ENCODE measurements around the gene RALGAPA1. TPM values are rescaled to one million over a fixed set of nuclear protein-coding genes. Genes with fewer than 3 reads are reported as not detected.

The RALGAPA1 gene
- polyA plus RNA-seq, 1 donor from 2014 or later: 73.3 TPM

- TF ChIP-seq, protein P1, sequence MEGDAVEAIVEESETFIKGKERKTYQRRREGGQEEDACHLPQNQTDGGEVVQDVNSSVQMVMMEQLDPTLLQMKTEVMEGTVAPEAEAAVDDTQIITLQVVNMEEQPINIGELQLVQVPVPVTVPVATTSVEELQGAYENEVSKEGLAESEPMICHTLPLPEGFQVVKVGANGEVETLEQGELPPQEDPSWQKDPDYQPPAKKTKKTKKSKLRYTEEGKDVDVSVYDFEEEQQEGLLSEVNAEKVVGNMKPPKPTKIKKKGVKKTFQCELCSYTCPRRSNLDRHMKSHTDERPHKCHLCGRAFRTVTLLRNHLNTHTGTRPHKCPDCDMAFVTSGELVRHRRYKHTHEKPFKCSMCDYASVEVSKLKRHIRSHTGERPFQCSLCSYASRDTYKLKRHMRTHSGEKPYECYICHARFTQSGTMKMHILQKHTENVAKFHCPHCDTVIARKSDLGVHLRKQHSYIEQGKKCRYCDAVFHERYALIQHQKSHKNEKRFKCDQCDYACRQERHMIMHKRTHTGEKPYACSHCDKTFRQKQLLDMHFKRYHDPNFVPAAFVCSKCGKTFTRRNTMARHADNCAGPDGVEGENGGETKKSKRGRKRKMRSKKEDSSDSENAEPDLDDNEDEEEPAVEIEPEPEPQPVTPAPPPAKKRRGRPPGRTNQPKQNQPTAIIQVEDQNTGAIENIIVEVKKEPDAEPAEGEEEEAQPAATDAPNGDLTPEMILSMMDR (IDR thresholded peaks at IDR 0.05; ENCODE audit: poor library complexity, severe bottlenecking): no peak
Observed at GRCh38 chr14:35515916-35516315, 293.2 kb downstream of the RALGAPA1 start (continued).

GRCh38 chr14:35512765-35513164 lies 296.3 kb downstream of the RALGAPA1 start:
- H3K79me2 ChIP-seq (replicated peaks; ENCODE audit: insufficient read depth, low read length): no peaks in the 10 kb centered on the region
- H3K27ac ChIP-seq (ENCODE audit: low read length): no peak overlapping the region
- no peaks in the 10 kb centered on the region for H3K9me2 ChIP-seq (ENCODE audit: insufficient read depth, low read length)
- H4K20me1 ChIP-seq (ENCODE audit: insufficient read depth): no peaks in the 10 kb centered on the region
- H2AFZ ChIP-seq (ENCODE audit: low read depth, low read length): no peak overlapping the region
- no peak overlapping the region for H3K9ac ChIP-seq (ENCODE audit: low read length)
- H3K27me3 ChIP-seq (ENCODE audit: insufficient read depth, low read depth, low read length): no peaks in the 10 kb centered on the region
- H3K9me3 ChIP-seq (ENCODE audit: low read length): no peaks in the 10 kb centered on the region
- no peaks in the 10 kb centered on the region for H3F3A ChIP-seq (ENCODE audit: insufficient read depth, low read length, poor library complexity, severe bottlenecking)
- no peaks in the 10 kb centered on the region for H3K36me3 ChIP-seq (ENCODE audit: insufficient read depth, low read length)
- TF ChIP-seq EZH2 (IDR thresholded peaks at IDR 0.05; ENCODE audit: borderline replicate concordance, insufficient read depth, low read length, poor library complexity, severe bottlenecking) (no peak), SMC3 (conservative IDR thresholded peaks at IDR 0.05; ENCODE audit: poor library complexity) (no peak), RAD21 (conservative IDR thresholded peaks at IDR 0.05) (no peak), MXI1 (conservative IDR thresholded peaks at IDR 0.05; ENCODE audit: poor library complexity, severe bottlenecking) (no peak), TAF1 (IDR thresholded peaks at IDR 0.05; ENCODE audit: low read depth) (no peak), EP300 (conservative IDR thresholded peaks at IDR 0.05; ENCODE audit: poor library complexity, severe bottlenecking) (no peak), POLR2AphosphoS5 (IDR thresholded peaks at IDR 0.05) (no peak), REST (IDR thresholded peaks at IDR 0.05; ENCODE audit: borderline replicate concordance) (no peak)
- TF ChIP-seq, protein P1 (IDR thresholded peaks at IDR 0.05; ENCODE audit: poor library complexity, severe bottlenecking): no peak
- H3K4me3 ChIP-seq (ENCODE audit: low read length): no peak overlapping the region
- no peak overlapping the region for H3K4me2 ChIP-seq (ENCODE audit: low read length)

DNA sequence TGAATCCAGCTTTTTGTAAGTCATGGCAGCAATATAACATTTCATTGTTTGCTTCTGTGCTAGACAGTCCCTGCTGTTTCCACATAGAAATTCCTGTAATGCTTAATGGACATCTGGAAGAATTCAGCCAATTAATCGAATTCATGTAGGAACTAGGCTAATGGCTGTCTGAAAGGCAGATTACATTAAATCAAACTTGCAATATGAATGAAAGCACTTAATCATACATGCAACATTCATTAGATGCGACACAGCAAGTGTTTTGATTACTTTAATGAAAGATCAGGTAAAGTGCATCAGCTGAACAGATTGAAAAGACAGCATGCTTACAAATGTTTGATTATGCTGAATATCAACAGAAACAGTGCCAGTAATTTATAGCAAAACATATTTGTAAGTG lies 299.2 kb downstream of the RALGAPA1 start:
- Histone ChIP-seq H3K27ac (ENCODE audit: low read length) (no peak overlapping the region), H3K79me2 (replicated peaks; ENCODE audit: insufficient read depth, low read length) (no peaks in the 10 kb centered on the region), H3K9ac (ENCODE audit: low read length) (no peak overlapping the region), H3K9me2 (ENCODE audit: insufficient read depth, low read length) (no peaks in the 10 kb centered on the region), H3F3A (ENCODE audit: insufficient read depth, low read length, poor library complexity, severe bottlenecking) (no peaks in the 10 kb centered on the region), H4K20me1 (ENCODE audit: insufficient read depth) (no peaks in the 10 kb centered on the region), H3K4me2 (ENCODE audit: low read length) (no peak overlapping the region), H3K27me3 (ENCODE audit: insufficient read depth, low read depth, low read length) (no peaks in the 10 kb centered on the region), H2AFZ (ENCODE audit: low read depth, low read length) (no peak overlapping the region), H3K4me3 (ENCODE audit: low read length) (no peak overlapping the region), H3K9me3 (ENCODE audit: low read length) (no peaks in the 10 kb centered on the region), H3K36me3 (ENCODE audit: insufficient read depth, low read length) (no peaks in the 10 kb centered on the region)
- TF ChIP-seq, protein P1 (IDR thresholded peaks at IDR 0.05; ENCODE audit: poor library complexity, severe bottlenecking): no peak

Measured in neural cell (in vitro differentiated cells).